Bronchial epithelial cell (primary cell): Measurements from ENCODE around the gene IFIT2. TPM values are rescaled to one million over a fixed set of nuclear protein-coding genes. Genes with fewer than 3 reads are reported as not detected.
"Not testable (repeated sequence)": the region's sequence is repeated elsewhere in the genome, so short reads cannot be mapped to it uniquely, and the experiment has no call there.

ENCODE experiments used
- DNase-seq: peaks from one replicate; pipeline ENCODE4 v3.0.0-alpha.2; 2010; ENCODE audit warnings: low read depth
- FAIRE-seq: peaks from 2 replicates; lab custom pipeline; 2011; peaks lifted over from hg19 to GRCh38; lab: Jason Lieb, UNC
- H3K27me3 ChIP-seq: 2 replicates; pipeline ENCODE4 v1.5.1; 2011; ENCODE audit warnings: low read length; ENCODE audit not compliant: control insufficient read depth, insufficient read depth
- H3K36me3 ChIP-seq: 2 replicates; pipeline ENCODE4 v1.5.1; 2011; ENCODE audit warnings: low read length; ENCODE audit not compliant: control insufficient read depth, insufficient read depth
- H3K4me3 ChIP-seq: 2 replicates; pipeline ENCODE4 v1.5.1; 2011; ENCODE audit warnings: mild to moderate bottlenecking, low read depth, low read length, control low read depth
- total RNA-seq: library from RNA; depleted of rRNA; stranded (reverse); fragments of >200 nt; gene quantifications from 2 replicates; pipeline ENCODE4 v1.2.1, GENCODE V29; 2014
- TF ChIP-seq, protein P1 (sequence below): IDR thresholded peaks from 2 replicates; pipeline ENCODE4 v1.5.1; 2011; ENCODE audit warnings: mild to moderate bottlenecking, moderate library complexity, low read length, control low read depth, inconsistent platforms; ENCODE audit not compliant: insufficient read depth, severe bottlenecking

The IFIT2 gene
- 0.13 and 0.26 TPM in 2 replicates for total RNA-seq

GRCh38 chr10:89301721-89302445, at the start of gene IFIT2:
TSS of gene IFIT2 (plus strand) at chr10:89302046. CDS start at chr10:89302124, 78 bp downstream.
- DNase-seq (peak; percentile 79), FAIRE-seq (no peak)
- TF ChIP-seq, protein P1, sequence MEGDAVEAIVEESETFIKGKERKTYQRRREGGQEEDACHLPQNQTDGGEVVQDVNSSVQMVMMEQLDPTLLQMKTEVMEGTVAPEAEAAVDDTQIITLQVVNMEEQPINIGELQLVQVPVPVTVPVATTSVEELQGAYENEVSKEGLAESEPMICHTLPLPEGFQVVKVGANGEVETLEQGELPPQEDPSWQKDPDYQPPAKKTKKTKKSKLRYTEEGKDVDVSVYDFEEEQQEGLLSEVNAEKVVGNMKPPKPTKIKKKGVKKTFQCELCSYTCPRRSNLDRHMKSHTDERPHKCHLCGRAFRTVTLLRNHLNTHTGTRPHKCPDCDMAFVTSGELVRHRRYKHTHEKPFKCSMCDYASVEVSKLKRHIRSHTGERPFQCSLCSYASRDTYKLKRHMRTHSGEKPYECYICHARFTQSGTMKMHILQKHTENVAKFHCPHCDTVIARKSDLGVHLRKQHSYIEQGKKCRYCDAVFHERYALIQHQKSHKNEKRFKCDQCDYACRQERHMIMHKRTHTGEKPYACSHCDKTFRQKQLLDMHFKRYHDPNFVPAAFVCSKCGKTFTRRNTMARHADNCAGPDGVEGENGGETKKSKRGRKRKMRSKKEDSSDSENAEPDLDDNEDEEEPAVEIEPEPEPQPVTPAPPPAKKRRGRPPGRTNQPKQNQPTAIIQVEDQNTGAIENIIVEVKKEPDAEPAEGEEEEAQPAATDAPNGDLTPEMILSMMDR = no peak
- Histone ChIP-seq H3K4me3 (peak within 1 kb of the TSS; percentile 20), H3K36me3 (no peaks in the 10 kb centered on the region), H3K27me3 (no peaks in the 10 kb centered on the region)

- DNase-seq = no peak
- TF ChIP-seq, protein P1 = no peak
- no peak for FAIRE-seq
- H3K4me3 ChIP-seq = peak overlapping the region; percentile 65
- no peaks in the 10 kb centered on the region for H3K27me3 ChIP-seq
- no peaks in the 10 kb centered on the region for H3K36me3 ChIP-seq
These were observed 49.6 kb upstream of the IFIT2 start for GRCh38 chr10:89252225-89252585.

DNA sequence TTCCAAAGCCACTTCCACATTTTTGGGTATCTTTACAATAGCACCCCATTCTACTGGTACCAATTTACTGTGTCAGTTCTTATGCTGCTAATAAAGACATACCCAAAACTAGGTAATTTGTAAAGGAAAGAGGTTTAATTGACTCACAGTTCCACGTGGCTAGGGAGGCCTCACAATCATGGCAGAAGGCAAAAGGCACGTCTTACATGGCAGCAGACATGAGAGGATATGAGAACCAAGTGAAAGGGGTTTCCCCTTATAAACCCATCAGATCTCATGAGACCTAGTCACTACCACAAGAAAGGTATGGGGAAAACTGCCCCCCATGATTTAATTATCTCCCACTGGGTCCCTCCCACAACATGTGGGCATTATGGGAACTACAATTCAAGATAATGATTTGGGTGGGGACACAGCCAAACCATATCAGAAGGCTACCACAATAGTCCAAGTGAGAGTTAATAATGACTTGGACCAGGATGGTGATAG, 46.7 kb upstream of the IFIT2 start:
- not testable (repeated sequence) for H3K4me3 ChIP-seq, H3K36me3 ChIP-seq, FAIRE-seq, H3K27me3 ChIP-seq, DNase-seq

DNA sequence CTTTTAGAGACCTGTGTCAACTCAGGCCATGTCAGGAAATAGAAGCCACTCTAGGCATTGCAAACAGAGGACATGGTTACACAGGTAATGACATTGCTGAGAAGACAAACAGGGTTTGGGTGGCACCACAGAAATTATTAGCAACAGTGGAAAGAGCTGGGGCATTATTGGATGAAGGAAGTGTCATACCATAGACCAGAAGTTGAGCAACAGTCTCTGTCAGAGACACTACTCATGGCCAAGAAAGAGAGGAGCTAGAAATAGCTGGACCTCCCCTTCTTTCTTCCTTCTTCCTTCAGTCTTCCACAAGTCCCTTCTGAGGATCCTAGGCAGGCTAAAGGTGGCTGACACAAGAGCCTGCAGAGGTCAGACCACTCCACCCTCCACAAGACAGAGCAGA, 46.1 kb upstream of the IFIT2 start:
- no peak for FAIRE-seq
- TF ChIP-seq, protein P1 = no peak
- no peak for DNase-seq

GRCh38 chr10:89256340-89256739, 45.5 kb upstream of the IFIT2 start:
- TF ChIP-seq, protein P1 = no peak
- Histone ChIP-seq H3K36me3 (no peaks in the 10 kb centered on the region), H3K27me3 (no peaks in the 10 kb centered on the region), H3K4me3 (no peak overlapping the region)
- DNase-seq (no peak), FAIRE-seq (no peak)

More for the DNA sequence above, 46.1 kb upstream of the IFIT2 start:
- Histone ChIP-seq H3K4me3 (no peak overlapping the region), H3K27me3 (no peaks in the 10 kb centered on the region), H3K36me3 (no peaks in the 10 kb centered on the region)

- no peak for DNase-seq
- TF ChIP-seq, protein P1 = no peak
- H3K27me3 ChIP-seq = no peaks in the 10 kb centered on the region
- H3K4me3 ChIP-seq = no peak overlapping the region
- no peaks in the 10 kb centered on the region for H3K36me3 ChIP-seq
- no peak for FAIRE-seq
These were observed 44.9 kb upstream of the IFIT2 start for GRCh38 chr10:89256962-89257361.
